ENCODE measurements around the gene ABCB10.
"Not testable (repeated sequence)": the region's sequence is repeated elsewhere in the genome, so short reads cannot be mapped to it uniquely, and the experiment has no call there.

ABCB10 gene

DNA sequence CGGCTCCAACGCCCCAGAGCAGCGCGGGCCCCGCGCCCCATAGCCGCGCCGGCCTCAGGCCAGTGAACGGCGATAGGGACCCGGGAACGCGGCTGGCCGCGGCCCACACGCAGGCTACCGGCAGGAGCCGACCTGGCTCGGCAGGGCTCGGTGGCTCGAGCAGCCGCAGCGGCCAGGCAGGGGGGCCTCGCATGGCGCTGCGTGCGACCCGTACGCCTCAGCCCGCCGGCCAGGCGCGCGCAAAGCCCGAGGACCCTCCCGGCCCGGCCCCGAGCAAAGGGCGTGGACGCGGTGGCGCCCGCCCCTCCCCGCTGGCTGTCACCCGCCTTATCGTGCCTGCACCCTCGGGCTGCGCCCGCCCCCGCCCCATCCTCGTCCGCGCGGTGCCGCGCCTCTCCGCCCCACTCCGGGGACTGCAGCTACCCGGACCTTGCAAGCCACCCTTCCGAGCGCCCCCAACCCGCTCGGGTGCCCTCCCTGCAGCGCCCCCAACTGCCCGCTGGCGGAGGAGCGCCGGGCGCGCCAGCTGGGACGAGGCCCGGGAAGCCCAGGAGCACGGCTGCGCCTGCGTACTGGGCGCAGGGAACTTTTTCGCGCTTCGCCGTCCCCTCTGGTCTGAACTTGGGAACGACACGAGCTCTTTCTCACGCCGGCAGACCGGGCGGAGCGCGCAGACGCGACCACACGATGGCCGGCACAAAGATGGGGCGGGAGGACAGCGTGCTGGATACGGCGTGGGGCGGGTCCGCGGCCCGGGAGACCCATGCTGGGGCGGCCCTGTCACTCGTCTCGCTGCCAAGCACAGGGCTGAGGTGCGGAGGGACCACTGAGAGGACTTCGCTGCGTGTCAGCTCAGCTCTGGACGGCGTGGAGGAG is at the start of gene ABCB10:
ABCB10 (minus strand) TSS at position 248 of the 876 bp plus-strand sequence; CDS start at position 193, 55 bp downstream.
- H3K27ac Mint-ChIP-seq, result peak within 1 kb of the TSS; percentile 91
- H3K4me1 Mint-ChIP-seq (ENCODE audit: low read depth), result peaks cover 35% of the 10 kb centered on the region
- H3K27me3 Mint-ChIP-seq (ENCODE audit: low read depth), result no peaks in the 10 kb centered on the region
- no peaks in the 10 kb centered on the region for H3K9me3 Mint-ChIP-seq
- H3K36me3 Mint-ChIP-seq (ENCODE audit: low read depth), result peaks cover 10% of the 10 kb centered on the region
- DNase-seq (ENCODE audit: low spot score), result peak; percentile 95
- peak within 1 kb of the TSS; percentile 96 for H3K4me3 Mint-ChIP-seq

DNA sequence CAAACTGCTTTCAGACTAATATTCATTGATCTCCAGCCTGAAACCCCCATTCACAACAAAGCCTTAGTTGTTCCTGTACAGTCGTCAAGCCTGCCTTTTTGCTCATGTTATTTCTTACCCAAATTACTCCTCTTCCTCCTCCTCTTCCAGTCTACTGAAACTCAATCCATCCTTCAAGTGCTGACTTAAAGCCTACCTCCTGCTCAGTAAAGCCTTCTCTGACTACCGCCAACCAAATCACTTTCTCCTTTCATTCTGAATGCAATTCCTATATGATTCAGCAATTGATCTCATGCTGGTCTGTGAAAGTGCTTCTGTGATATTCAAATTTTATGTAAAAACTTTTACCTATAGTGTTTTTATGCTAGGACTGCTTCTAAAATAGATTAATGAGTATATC is 48.9 kb upstream of the ABCB10 start:
- Mint-ChIP-seq H3K9me3 (no peaks in the 10 kb centered on the region), H3K4me3 (no peak overlapping the region), H3K36me3 (ENCODE audit: low read depth) (peaks cover 55% of the 10 kb centered on the region), H3K27ac (no peak overlapping the region), H3K27me3 (ENCODE audit: low read depth) (no peaks in the 10 kb centered on the region), H3K4me1 (ENCODE audit: low read depth) (no peaks in the 10 kb centered on the region)
- no peak for DNase-seq (ENCODE audit: low spot score)

DNA sequence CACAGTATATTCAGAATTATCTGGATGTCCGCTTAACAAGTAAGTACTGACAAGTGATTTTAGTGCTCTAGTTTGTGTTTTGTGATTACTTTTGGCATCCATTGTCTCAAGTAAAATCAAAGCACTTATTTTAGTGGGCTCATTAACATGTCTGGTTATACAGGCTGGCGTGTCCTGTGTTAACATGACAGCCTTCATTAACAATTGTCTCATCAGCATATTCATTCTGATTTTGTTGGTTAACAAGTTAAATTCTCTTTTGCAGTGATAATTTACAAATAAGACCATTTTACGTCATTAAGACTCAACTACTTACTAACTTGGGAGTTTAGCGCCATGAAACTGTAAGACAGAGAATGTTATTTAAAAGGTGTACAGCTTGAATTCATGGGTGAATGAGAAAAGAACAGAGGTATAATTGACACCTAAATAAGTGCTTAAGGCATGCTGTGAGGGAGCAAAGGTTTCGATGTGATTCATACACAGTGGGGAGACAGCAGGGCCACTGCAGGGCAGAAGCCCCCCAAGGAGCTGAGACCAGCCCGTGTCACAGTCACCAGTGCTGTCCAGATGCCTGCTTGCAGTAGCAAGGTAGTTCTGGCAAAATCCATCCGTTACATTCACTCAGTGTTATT is 45.0 kb upstream of the ABCB10 start:
- DNase-seq (ENCODE audit: low spot score), result no peak
- H3K4me3 Mint-ChIP-seq, result no peak overlapping the region
- H3K36me3 Mint-ChIP-seq (ENCODE audit: low read depth), result peaks cover 54% of the 10 kb centered on the region
- peaks cover 3% of the 10 kb centered on the region for H3K4me1 Mint-ChIP-seq (ENCODE audit: low read depth)
- no peak overlapping the region for H3K27ac Mint-ChIP-seq
- H3K9me3 Mint-ChIP-seq, result no peaks in the 10 kb centered on the region
- no peaks in the 10 kb centered on the region for H3K27me3 Mint-ChIP-seq (ENCODE audit: low read depth)

DNA sequence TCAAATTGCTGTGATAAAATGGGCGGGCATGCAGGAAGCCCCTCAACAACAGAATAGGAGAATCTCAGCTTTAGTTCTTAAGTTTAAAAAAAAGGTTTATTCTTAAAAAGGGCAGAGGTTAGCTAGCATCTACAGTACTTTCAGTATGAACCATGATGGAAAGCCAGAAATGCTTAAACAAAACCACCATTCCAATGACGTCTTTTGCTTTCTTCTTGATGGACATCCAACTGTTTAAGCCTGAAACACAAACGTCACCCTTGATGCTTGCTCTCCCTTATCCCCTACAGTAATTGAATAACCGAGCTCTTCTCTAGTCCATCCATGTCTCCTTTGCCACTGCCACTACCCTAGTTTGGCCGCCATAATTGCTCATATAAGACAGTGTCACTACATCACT is 41.7 kb upstream of the ABCB10 start:
- Mint-ChIP-seq H3K4me1 (ENCODE audit: low read depth) (peaks cover 3% of the 10 kb centered on the region), H3K36me3 (ENCODE audit: low read depth) (peaks cover 37% of the 10 kb centered on the region), H3K4me3 (no peak overlapping the region), H3K9me3 (no peaks in the 10 kb centered on the region), H3K27ac (no peak overlapping the region), H3K27me3 (ENCODE audit: low read depth) (no peaks in the 10 kb centered on the region)
- no peak for DNase-seq (ENCODE audit: low spot score)

- H3K36me3 Mint-ChIP-seq (ENCODE audit: low read depth), result peaks cover 33% of the 10 kb centered on the region
- H3K9me3 Mint-ChIP-seq, result no peaks in the 10 kb centered on the region
- DNase-seq (ENCODE audit: low spot score), result no peak
- no peak overlapping the region for H3K27ac Mint-ChIP-seq
- no peak overlapping the region for H3K4me3 Mint-ChIP-seq
- H3K27me3 Mint-ChIP-seq (ENCODE audit: low read depth), result no peaks in the 10 kb centered on the region
- peaks cover 3% of the 10 kb centered on the region for H3K4me1 Mint-ChIP-seq (ENCODE audit: low read depth)
Observed at GRCh38 chr1:229599218-229599954, 40.9 kb upstream of the ABCB10 start.

- H3K27ac Mint-ChIP-seq, result no peak overlapping the region
- DNase-seq (ENCODE audit: low spot score), result no peak
- no peak overlapping the region for H3K4me3 Mint-ChIP-seq
- no peaks in the 10 kb centered on the region for H3K9me3 Mint-ChIP-seq
- no peaks in the 10 kb centered on the region for H3K27me3 Mint-ChIP-seq (ENCODE audit: low read depth)
- peaks cover 3% of the 10 kb centered on the region for H3K4me1 Mint-ChIP-seq (ENCODE audit: low read depth)
- peaks cover 35% of the 10 kb centered on the region for H3K36me3 Mint-ChIP-seq (ENCODE audit: low read depth)
Observed at GRCh38 chr1:229597877-229598276, 39.4 kb upstream of the ABCB10 start.

GRCh38 chr1:229596925-229597699 is 38.6 kb upstream of the ABCB10 start:
- Mint-ChIP-seq H3K9me3 (no peaks in the 10 kb centered on the region), H3K4me1 (ENCODE audit: low read depth) (peaks cover 3% of the 10 kb centered on the region), H3K27ac (no peak overlapping the region), H3K27me3 (ENCODE audit: low read depth) (no peaks in the 10 kb centered on the region), H3K4me3 (no peak overlapping the region), H3K36me3 (ENCODE audit: low read depth) (peaks cover 27% of the 10 kb centered on the region)
- no peak for DNase-seq (ENCODE audit: low spot score)

GRCh38 chr1:229595876-229596275 is 37.4 kb upstream of the ABCB10 start:
- H3K36me3 Mint-ChIP-seq (ENCODE audit: low read depth), result peaks cover 20% of the 10 kb centered on the region
- H3K4me3 Mint-ChIP-seq; H3K4me1 Mint-ChIP-seq (ENCODE audit: low read depth); H3K27me3 Mint-ChIP-seq (ENCODE audit: low read depth); H3K9me3 Mint-ChIP-seq; DNase-seq (ENCODE audit: low spot score); H3K27ac Mint-ChIP-seq: not testable (repeated sequence)

DNA sequence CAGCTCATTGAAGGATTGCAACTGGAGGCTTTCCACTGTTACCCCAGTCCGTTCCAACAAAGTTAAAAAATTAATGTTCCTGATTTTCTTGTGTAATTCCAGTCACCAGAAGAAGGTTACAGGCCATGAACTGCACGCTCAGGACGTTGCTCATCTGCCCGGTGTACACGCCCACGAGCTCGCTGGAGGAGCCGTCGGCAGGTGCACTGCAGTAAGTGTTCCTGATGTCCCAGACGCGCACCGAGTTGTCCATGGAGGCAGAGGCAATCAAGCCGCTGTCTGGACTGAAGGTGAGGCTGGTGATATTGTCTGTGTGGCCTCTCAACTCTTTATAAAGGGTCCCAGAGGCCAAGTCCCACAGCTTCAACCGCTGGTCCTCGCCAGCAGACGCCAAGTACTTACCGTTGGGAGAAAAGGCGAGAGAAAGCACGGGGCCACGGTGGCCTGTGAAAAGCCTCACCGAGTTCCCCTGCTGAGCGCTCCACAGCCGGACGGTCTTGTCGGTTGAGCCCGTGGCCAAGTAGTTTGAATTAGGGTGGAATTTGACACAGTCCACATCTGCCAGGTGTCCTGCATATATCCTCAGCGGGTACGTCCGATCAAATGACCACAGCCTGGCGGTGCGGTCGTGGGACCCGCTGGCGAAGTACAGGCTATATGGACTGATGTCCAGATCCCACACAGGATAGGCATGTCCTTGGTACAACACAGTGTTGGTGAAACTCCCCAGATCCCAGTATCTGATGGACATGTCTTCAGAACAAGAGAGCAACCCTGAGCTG is 35.9 kb upstream of the ABCB10 start:
- Mint-ChIP-seq H3K27ac (no peak overlapping the region), H3K9me3 (no peaks in the 10 kb centered on the region), H3K4me1 (ENCODE audit: low read depth) (no peaks in the 10 kb centered on the region), H3K36me3 (ENCODE audit: low read depth) (peaks cover 12% of the 10 kb centered on the region), H3K27me3 (ENCODE audit: low read depth) (no peaks in the 10 kb centered on the region), H3K4me3 (no peak overlapping the region)
- no peak for DNase-seq (ENCODE audit: low spot score)

GRCh38 chr1:229593800-229594199 is 35.3 kb upstream of the ABCB10 start:
- H3K27ac Mint-ChIP-seq, result peak overlapping the region; percentile 15
- no peaks in the 10 kb centered on the region for H3K4me1 Mint-ChIP-seq (ENCODE audit: low read depth)
- H3K4me3 Mint-ChIP-seq, result no peak overlapping the region
- no peaks in the 10 kb centered on the region for H3K9me3 Mint-ChIP-seq
- H3K36me3 Mint-ChIP-seq (ENCODE audit: low read depth), result peaks cover 11% of the 10 kb centered on the region
- no peaks in the 10 kb centered on the region for H3K27me3 Mint-ChIP-seq (ENCODE audit: low read depth)
- DNase-seq (ENCODE audit: low spot score), result no peak

DNA sequence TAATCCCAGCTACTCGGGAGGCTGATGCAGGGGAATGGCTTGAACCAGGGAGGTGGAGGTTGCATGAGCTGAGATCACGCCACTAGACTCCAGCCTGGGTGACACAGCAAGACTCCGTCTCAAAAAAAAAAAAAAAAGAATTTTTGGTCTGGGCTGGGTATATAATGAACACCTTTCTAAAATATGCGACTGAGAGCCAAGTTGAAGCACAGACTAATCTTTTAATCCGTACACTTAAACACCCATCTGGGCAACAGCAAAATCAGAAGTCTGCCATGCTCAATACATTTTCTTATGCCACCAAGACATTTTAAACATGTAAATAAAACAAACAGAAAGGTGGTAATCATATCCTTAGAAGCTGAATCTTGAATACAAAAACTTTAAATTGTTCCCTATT is 31.6 kb upstream of the ABCB10 start:
- H3K36me3 Mint-ChIP-seq (ENCODE audit: low read depth), result peaks cover 9% of the 10 kb centered on the region
- no peak overlapping the region for H3K4me3 Mint-ChIP-seq
- H3K27me3 Mint-ChIP-seq (ENCODE audit: low read depth), result no peaks in the 10 kb centered on the region
- no peak overlapping the region for H3K27ac Mint-ChIP-seq
- no peak for DNase-seq (ENCODE audit: low spot score)
- H3K9me3 Mint-ChIP-seq, result no peaks in the 10 kb centered on the region
- no peaks in the 10 kb centered on the region for H3K4me1 Mint-ChIP-seq (ENCODE audit: low read depth)

DNA sequence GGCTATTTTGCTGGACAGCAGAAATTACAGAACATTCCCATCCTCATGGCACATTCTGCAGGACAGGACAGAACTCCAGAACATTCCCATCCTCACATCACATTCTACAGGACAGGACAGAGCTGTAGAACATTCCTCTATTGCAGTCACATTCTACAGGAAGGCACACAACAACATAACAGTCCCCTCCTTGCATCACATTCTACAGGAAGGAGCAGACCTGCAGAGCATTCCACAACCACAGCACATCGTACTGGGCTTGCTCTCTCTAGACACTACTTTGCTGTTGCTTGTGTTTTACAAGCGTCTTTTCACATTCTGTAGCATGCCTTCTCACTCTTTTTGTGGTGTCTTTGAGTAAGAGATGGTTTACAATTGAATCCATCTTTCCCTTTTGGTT is 26.8 kb upstream of the ABCB10 start:
- Mint-ChIP-seq H3K4me1 (ENCODE audit: low read depth) (no peaks in the 10 kb centered on the region), H3K9me3 (no peaks in the 10 kb centered on the region), H3K4me3 (no peak overlapping the region), H3K27me3 (ENCODE audit: low read depth) (peaks cover 3% of the 10 kb centered on the region), H3K27ac (no peak overlapping the region), H3K36me3 (ENCODE audit: low read depth) (no peaks in the 10 kb centered on the region)
- DNase-seq (ENCODE audit: low spot score), result no peak

GRCh38 chr1:229582715-229583114 is 24.2 kb upstream of the ABCB10 start:
- Mint-ChIP-seq H3K4me3 (no peak overlapping the region), H3K27ac (no peak overlapping the region), H3K4me1 (ENCODE audit: low read depth) (no peaks in the 10 kb centered on the region), H3K9me3 (no peaks in the 10 kb centered on the region), H3K27me3 (ENCODE audit: low read depth) (peaks cover 15% of the 10 kb centered on the region), H3K36me3 (ENCODE audit: low read depth) (no peaks in the 10 kb centered on the region)
- DNase-seq (ENCODE audit: low spot score), result no peak
